ENCODE results near the gene MYL4.

Gene MYL4

DNA sequence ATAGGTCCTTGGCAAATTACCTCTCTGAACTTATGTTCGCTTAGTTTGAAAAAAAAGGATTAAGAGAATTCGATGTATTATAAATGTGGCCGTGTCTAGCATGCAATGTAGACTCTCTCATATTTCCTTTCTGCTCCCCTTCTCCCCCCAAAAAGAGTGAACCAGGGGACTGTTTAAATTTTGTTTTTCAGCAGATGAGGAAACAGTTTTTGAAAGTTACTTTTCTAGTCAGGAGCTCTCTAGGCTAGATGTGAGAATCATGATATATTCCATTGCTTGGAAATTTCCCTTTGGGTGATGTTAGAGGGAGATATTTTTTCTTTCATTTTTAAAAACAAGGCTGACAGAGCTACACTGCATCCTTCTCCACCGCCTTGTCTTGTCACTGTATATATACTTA lies 18.9 kb upstream of the MYL4 start:
- no peaks in the 10 kb centered on the region for H3K9me3 ChIP-seq (ENCODE audit: severe bottlenecking)
- peak overlapping the region; percentile 63; the same call in 1 of the 2 replicates for H3K27ac ChIP-seq
- no peak overlapping the region for H3K4me3 ChIP-seq (ENCODE audit: low read depth, low read length)
- no peak for DNase-seq
- H3K36me3 ChIP-seq, result peaks cover 10% of the 10 kb centered on the region
- TF ChIP-seq, protein P1, sequence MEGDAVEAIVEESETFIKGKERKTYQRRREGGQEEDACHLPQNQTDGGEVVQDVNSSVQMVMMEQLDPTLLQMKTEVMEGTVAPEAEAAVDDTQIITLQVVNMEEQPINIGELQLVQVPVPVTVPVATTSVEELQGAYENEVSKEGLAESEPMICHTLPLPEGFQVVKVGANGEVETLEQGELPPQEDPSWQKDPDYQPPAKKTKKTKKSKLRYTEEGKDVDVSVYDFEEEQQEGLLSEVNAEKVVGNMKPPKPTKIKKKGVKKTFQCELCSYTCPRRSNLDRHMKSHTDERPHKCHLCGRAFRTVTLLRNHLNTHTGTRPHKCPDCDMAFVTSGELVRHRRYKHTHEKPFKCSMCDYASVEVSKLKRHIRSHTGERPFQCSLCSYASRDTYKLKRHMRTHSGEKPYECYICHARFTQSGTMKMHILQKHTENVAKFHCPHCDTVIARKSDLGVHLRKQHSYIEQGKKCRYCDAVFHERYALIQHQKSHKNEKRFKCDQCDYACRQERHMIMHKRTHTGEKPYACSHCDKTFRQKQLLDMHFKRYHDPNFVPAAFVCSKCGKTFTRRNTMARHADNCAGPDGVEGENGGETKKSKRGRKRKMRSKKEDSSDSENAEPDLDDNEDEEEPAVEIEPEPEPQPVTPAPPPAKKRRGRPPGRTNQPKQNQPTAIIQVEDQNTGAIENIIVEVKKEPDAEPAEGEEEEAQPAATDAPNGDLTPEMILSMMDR (IDR thresholded peaks at IDR 0.05; ENCODE audit: low read depth, low read length), result no peak
- H3K27me3 ChIP-seq (ENCODE audit: insufficient read depth, low read depth, severe bottlenecking), result no peaks in the 10 kb centered on the region

DNA sequence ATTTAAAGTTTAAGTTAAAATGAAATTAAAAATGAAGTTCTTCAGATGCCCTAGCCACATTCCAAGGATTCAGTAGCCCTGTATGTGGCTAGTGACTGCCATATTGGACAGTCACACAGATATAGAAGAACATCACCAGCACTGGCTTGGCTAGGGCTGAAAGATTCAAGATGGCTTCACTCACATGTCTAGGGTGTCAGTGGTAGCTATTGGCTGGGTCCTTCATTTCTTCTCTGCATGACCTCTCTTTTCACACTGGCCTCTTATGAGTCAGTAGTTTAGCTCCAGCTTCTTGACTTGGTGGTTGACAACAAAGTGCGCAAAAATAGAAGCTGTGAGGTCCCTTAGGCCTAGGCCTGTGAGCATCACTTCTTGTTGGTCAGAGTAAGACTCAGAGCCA lies 18.4 kb upstream of the MYL4 start:
- Histone ChIP-seq H3K9me3 (ENCODE audit: severe bottlenecking) (peaks cover 3% of the 10 kb centered on the region), H3K27me3 (ENCODE audit: insufficient read depth, low read depth, severe bottlenecking) (no peaks in the 10 kb centered on the region), H3K36me3 (peaks cover 7% of the 10 kb centered on the region), H3K27ac (no peak overlapping the region), H3K4me3 (ENCODE audit: low read depth, low read length) (no peak overlapping the region)
- DNase-seq, result no peak
- TF ChIP-seq, protein P1 (IDR thresholded peaks at IDR 0.05; ENCODE audit: low read depth, low read length), result no peak

DNA sequence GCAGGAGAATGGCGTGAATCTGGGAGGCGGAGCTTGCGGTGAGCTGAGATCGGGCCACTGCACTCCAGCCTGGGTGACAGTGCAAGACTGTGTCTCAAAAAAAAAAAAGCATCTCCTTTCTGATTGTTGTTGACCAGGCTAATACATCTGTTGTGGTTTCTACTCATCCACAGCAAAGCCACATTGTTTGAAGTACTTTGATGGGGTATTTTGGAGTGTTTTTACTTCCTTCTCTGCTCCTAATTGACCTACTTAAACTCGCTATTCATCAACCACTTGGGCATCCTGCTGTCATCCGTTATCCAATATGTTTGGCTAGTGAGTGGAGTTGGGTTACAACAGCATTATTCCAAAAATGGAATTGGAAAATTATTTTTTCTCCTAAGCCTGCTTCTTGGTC lies 16.6 kb upstream of the MYL4 start:
- Histone ChIP-seq H3K27me3 (ENCODE audit: insufficient read depth, low read depth, severe bottlenecking) (no peaks in the 10 kb centered on the region), H3K36me3 (peaks cover 4% of the 10 kb centered on the region; the same call in 1 of the 2 replicates), H3K9me3 (ENCODE audit: severe bottlenecking) (peaks cover 8% of the 10 kb centered on the region), H3K4me3 (ENCODE audit: low read depth, low read length) (no peak overlapping the region), H3K27ac (no peak overlapping the region)
- TF ChIP-seq, protein P1 (IDR thresholded peaks at IDR 0.05; ENCODE audit: low read depth, low read length), result no peak
- DNase-seq, result no peak

DNA sequence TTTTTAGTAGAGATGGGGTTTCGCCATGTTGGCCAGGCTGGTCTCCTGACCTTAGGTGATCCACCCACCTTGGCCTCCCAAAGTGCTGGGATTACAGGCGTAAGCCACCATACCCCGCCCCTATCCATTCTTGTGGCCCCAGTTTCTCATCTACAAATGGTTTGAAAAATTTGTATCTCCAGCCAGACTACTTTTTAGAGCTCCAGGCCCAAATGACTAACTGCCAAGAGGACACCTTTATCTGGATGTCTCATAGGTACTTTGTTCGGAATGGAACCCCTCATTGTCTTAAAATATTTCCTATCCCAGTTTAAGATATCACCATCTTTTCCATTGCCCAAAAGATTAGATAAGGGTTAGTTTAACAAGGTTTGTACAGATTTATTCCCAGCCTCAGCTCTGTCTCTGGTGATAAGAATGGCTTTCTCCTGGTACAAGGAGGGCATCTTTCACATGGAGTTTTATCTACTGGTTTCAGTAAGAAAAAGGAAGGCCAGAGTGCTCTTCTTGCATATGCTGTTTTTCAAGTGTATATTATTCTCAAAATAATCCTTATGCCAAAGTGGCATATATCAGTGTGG lies 15.1 kb upstream of the MYL4 start:
- no peaks in the 10 kb centered on the region for H3K36me3 ChIP-seq
- H3K27ac ChIP-seq, result no peak overlapping the region
- TF ChIP-seq, protein P1 (IDR thresholded peaks at IDR 0.05; ENCODE audit: low read depth, low read length), result no peak
- no peak for DNase-seq
- no peaks in the 10 kb centered on the region for H3K27me3 ChIP-seq (ENCODE audit: insufficient read depth, low read depth, severe bottlenecking)
- peaks cover 8% of the 10 kb centered on the region for H3K9me3 ChIP-seq (ENCODE audit: severe bottlenecking)
- no peak overlapping the region for H3K4me3 ChIP-seq (ENCODE audit: low read depth, low read length)

DNA sequence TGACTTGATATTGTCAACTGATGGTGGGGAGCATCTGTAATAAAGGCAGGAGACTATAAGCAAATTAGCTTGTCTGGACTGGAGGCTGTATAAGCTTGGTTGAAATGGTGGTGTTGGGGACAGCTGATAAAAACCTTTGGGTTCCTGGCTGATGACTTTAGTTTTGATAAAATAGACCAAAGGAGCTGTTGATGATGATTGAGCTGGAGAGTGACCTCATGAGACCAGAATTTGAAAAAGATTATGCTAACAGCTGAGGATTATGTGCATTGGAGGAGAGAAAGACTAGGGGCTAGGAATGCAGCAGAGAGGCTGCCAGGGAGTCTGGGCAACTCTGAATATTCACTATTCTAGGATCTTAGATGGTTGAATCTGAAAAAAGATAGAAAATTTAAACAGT lies 11.3 kb upstream of the MYL4 start:
- no peak for DNase-seq
- Histone ChIP-seq H3K36me3 (no peaks in the 10 kb centered on the region), H3K9me3 (ENCODE audit: severe bottlenecking) (peaks cover 8% of the 10 kb centered on the region), H3K27ac (peak overlapping the region; percentile 12; the same call in 1 of the 2 replicates), H3K4me3 (ENCODE audit: low read depth, low read length) (no peak overlapping the region), H3K27me3 (ENCODE audit: insufficient read depth, low read depth, severe bottlenecking) (no peaks in the 10 kb centered on the region)
- TF ChIP-seq, protein P1 (IDR thresholded peaks at IDR 0.05; ENCODE audit: low read depth, low read length), result no peak

Data from WERI-Rb-1 (cell line).